NCI-H2227 (cell line): ENCODE results near the gene TOM1L1.

Experiments
- DNase-seq: peaks from one replicate; lab custom pipeline; 2025; ENCODE audit not compliant: unreplicated experiment; lab: John Stamatoyannopoulos, UW

TOM1L1 gene

DNA sequence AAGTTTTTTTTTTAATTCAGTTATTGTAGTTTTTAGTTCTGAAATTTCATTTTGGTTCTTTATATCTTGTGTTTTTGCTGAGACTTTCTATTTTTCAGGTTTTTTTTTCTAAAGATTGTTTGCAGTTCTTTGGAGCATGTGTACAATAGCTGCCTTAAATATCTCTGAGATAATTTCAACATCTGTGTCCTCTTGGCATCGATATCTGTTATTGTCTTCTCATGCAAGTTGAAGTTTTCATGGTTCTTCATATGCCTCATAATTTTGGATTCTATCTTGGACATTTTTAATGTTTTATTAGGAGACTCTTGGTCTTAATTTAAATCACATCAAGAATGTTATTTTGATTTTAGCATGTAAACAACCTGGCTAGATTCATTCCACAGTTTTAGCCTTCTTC lies 45.0 kb downstream of the TOM1L1 start:
- no peak for DNase-seq

DNA sequence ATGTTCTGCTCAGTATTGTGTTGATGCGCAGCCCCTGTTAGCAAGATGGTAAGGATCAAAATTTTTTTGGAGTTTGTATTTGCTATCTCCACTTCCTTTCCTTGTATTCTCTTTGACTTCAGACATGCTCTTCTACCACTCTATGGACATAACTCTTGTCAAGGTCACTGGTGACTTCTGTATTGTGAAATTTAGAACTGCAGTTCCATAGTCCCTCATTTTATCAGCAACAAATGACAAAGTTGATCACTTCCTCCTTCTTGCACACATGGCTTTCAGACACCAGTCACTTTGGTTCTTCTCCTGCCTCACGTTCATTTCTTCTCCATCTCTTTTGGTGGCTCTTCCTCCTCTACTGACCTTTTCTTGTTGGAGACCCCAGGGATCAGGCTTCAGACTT lies 46.7 kb downstream of the TOM1L1 start:
- DNase-seq, result no peak

DNA sequence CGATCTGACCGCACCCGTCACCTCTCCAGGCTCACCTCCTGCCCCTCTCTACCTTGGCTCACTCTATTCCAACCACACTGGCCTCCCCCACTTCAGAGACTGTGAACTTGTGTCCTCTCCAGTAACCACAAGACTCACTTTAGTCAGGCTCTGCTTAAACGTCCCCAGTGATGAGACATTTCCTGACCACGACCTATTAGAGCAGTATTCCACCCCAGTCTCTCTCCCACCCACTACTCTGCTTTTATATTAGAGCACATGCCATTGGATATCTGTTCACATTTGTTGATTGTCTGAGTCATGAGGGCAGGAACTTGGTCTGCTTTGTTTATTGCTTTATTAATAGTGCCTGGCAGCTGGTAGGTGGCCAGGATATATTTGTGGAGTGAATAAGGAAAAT lies 47.7 kb downstream of the TOM1L1 start:
- no peak for DNase-seq

DNA sequence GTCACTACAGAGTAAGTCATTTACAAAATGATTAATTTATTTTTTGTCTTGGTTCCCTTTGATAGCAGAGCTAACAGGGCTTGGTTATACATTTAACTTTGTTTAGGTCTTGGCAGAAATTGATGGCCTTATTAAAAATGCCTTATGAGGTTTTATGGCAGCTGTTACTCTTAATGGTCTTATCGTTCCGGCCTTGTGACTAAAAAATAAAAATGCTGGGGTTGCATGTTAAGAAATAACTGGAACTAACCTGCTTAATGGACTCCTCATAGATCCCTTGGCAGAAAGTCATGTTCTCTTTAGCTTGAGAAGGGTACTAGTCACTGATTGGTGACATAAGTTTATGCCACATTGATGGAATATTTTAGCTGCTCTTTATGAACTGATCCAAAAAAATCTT lies 49.5 kb downstream of the TOM1L1 start:
- DNase-seq, result no peak

DNA sequence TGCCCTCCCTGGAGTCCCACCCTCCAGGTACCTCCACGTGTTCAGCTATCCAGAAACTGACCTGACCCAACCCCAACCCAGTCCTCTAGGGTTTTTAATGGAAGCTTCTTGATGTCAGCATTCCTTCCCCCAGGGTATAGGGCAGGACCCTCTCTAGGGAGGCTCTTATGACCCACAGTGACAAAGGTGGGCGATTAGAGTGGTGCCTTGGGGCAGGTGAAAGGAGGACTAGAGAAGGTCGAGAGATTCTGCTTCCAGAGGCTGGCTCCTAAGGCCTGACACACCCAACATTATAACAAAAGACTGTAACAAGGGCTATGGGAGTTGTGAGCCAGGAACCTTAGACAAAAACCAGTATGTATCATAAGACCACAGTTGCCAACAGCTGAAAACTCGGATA lies 50.6 kb downstream of the TOM1L1 start:
- DNase-seq, result no peak

DNA sequence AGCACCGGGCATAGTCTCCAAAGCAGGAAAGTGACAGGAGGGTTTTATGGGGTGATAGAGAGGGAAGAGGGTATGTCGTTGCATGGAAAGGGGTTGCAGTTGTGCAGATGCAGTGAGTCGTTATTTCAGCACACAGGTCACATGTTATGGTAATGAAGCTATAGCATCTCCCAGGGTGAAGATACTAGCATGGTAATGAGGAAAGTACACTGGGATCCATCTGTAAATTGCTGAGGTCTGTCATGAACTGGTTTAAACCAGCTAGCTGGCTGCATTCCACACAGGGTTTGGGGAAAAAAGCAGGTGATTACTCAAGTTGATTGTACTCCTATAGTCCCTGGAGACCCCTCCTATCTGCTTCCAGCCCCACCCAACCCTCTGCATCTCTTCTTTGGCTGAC lies 56.1 kb downstream of the TOM1L1 start:
- DNase-seq, result no peak

DNA sequence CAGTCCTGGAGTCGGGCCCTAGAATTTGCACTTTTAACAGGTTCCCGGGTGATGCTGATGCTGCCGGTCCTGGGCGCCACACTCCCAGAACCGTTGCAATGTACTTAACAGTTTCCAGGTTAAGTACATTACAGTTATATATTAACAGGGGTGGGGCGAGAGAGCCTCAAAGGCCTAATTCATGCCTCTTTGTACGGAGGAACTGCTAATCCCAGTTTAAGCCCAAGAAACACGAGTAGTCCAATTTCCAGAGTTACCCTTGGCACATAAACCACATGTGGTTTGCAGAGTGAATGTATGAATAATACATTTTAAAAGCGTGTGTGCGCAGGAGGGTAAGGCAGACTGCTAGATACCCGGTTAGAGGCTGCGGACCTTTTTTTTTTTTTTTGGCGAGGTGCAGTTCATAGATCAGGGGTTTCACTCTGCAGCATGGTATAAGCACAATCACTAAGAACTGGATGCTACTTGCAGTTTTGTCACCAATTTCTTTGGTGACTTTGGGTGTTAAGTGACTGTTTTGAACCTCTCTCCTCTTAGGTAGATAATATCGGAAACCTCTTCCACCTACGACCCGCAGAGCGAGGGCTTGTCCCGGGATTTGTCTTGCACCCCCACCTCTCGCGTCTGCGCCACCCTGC lies 67.1 kb downstream of the TOM1L1 start:
- DNase-seq, result no peak

DNA sequence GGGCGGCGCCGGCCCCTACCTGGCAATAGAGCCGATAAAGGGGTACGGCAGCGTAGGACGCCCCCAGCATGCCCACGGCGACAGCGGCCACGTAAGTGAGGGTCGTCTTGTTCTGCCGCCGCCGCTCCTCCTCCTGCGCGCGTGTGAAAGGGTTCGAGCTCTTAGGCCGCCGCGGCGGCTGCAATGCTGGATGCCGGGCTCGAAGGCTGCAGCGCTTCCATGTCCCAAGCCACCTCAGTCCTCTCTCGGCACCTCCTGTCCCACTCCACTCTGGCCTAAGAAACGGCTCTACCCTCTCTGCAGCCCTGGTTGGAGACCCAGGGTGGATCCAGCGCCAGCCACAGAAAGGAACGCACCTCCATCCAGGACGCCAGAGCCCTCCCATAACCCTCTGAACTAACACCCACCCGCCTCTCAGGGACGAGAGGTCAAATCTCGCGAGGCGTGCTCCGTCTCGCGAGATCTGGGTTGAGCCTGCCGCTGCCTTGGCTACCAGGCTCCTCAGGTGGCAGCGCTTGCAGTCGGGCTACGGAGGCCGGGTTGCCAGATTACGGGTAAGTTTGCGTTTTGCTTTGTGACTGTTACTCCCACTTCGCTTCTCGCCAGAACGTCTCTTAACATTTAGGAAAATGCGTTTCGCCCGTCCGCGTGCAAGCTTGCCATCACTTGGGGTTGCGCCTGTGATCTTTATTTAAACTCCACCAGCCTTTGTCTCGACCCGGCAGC lies 67.8 kb downstream of the TOM1L1 start, which contains the start of the genes COX11 and STXBP4:
Gene COX11, minus strand, starts transcription at position 393 of the 726 bp plus-strand sequence. Its CDS starts 8 bp downstream, at position 385.
Gene STXBP4, plus strand, starts transcription at position 504 of the 726 bp plus-strand sequence. CDS start 17,455 bp downstream, outside the sequence.
- peak; percentile 99 for DNase-seq

DNA sequence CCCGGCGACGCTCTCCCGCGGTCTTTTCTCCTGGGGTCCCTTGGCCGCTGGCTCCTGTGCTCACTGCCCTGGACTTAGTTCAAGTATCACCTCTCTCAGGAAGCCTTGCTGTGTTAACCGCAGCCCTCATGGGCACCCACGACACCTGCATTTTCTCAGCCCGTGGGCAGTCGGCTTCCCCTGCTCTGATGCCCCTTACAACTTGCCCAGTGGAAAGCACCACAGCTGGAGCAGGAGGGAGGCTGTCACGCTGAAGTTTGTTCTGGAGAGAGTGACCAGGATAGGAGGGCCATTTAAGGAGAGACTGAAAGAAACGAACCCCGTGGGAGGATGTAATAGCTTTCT lies 68.3 kb downstream of the TOM1L1 start:
- DNase-seq, result no peak

DNA sequence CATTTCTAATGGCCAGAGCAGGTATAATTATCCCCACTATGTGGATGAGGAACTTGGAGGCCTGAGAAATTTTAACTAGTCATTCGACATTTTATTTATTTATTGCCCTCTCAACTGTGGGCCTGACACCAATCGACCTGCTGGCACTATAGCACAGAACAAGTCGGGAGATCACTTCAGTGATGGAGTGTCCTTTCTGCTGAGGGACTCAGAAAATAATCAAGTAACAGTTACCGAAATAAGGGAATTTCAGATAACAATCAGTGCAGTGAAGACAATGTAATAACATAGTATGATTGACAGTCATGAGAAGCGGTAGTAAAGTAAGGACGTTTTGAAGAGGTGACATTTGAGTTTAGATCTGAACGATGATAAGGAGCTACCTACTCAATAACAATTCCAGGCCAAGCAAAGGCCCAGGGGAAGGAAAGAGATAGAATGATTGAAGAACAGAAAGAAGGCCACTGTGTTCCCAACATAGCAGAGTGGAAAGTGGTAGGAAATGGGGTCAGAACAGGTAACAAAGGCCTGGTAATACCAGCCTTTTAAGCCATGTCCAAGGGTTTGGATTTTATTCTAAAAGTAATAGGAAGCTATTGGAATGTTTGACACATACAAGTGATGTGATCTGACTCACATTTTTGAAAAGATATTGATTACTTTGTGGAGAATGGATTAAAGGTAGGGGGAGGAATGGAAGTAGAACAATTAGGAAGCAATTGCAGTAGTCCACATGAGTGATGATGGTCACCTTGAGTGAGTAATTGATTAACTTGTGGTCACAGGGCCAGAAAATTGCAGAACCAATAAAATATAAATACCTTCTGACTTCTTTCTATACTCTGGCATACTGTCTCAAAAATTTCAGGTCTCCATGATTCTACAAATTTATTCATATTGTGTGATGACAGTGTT lies 69.3 kb downstream of the TOM1L1 start:
- no peak for DNase-seq

DNA sequence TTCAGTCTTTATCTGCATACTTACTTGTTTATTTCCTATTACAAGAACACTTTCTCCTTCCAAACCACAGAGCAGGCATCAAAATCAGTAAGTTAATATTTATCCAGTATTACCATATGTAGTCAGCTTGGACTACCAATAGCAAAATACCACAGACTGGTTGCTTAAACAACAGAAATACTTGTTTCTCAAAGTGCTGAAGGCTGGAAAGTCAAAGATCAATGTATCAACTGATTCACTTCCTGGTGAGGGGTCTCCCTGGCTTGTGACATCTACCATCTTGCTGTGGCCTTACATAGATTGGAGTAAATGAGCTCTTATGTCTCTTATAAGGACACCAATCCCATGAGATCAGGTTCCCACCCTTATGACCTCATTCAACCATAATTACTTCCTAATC lies 70.5 kb downstream of the TOM1L1 start:
- no peak for DNase-seq

DNA sequence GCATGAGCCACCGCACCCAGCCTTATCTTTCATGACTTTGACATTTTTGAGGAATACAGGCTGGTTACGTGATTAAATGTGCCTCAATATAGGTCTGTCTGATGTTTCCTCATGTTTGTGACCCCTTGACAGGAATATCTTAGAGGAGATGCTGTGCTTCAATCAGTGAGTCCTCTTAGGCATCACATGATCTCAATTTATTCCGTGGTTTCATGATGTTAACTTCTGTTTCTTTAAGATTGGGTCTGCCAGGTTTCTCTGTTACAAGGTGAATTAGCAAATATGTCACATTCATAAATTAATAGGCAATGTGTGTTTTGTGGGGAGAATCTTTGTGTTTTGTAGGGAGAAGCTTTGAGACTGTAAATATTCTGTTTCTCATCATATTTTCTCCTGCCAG lies 71.2 kb downstream of the TOM1L1 start:
- DNase-seq, result no peak

DNA sequence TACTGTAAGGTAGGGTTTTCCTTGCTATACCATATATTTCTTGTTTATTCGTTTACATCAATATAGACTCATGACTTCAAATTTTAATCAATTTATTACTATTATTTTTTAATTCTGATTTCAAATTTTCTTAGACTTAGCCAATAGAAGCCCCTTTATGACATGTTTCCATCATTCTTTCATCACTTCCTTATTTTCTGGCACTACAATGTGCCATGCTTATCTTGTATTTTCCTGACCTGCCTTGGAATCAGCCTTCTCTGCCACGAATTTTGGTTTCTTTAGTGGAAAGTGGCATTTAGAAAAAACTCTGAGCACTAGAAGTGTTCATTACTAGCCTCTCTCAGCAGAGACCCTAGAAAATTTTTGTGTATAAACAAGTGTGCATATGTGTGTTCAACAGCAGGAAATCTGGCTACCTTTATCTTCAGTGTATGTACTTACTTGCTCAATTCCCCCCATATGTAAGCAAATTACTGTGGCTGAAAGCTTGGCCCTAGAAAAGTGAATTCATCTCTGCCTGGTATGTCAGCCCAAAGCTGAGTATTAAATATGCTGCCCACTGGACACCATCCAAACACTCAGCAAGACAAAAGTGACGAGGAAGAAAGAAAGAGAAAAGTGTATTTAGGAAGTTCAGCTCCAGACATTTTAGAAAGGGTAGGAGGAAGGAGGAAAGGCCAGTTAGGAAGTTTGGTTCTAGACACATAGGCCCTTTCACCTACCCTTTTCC lies 71.9 kb downstream of the TOM1L1 start:
- no peak for DNase-seq

DNA sequence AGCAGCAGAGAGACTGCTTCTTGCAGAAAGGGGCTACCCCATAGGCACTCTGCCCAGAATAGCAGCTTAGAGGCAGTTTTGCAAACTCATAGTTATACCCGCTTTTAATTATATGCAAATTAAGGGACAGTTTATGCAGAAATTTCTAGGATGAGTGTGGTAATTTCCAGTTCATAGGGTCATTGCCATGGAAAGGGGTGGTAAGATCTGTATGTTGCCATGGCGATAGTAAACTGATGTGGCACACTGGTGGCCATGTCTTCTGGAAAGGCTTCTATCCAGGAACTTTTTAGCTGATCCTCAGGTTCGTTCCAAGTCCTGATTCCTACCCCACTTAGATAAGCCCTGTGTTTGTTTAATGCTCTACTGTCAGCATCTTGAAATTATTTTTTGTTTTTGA lies 74.1 kb downstream of the TOM1L1 start:
- DNase-seq, result no peak

DNA sequence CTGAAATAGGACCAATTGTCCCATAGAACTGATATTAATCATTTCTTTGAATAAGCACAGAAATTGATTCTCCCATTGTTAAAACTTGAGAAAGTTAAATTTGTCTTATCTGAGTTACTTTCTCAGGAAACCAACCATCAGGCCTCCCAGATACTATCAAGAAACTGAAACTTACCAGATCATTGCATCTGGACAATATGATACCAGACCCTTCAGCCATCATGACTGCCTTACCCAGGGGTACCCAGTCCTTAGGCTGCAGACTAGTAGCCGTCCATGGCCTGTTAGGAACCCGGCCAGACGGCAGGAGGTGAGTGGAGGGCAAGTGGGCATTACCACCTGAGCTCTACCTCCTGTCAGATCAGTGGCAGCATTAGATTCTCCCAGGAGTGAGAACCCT lies 75.7 kb downstream of the TOM1L1 start:
- DNase-seq, result no peak

DNA sequence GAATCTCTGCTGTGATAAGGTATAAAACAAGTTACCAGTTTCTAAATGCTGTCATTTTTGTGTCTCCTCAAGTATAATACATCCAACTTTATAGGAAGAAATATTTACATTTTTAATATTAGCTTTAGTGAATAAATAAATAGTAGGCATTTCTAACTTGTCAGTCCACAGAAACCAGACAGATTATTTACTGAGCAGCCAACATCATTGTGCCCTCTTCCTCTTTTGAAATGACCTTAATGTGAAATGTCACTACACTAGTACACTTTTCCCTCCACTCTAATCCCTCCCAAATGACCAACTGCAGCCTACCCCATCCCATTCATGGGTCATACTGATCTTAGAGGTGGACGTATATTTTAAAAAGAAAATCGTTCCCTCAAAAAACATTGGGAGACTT lies 77.1 kb downstream of the TOM1L1 start:
- DNase-seq, result no peak

DNA sequence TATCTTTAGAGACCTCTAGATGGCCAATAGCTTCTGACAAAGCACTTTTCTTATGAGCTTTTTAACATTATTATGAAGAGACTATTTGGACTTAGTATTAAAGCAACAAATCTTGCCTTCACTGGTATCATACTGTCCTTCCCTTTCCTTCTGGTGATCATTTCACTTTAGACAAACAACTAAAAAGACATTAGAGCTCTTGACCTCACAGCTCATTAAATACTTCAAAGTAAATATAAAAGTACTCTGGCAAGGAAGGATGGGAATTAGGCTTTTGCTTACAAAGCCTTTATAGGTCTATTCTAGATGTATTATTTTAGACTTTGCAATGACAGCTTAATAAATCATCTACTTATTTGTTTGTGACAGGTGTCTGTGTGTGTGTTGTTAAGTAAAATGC lies 79.0 kb downstream of the TOM1L1 start:
- DNase-seq, result no peak

DNA sequence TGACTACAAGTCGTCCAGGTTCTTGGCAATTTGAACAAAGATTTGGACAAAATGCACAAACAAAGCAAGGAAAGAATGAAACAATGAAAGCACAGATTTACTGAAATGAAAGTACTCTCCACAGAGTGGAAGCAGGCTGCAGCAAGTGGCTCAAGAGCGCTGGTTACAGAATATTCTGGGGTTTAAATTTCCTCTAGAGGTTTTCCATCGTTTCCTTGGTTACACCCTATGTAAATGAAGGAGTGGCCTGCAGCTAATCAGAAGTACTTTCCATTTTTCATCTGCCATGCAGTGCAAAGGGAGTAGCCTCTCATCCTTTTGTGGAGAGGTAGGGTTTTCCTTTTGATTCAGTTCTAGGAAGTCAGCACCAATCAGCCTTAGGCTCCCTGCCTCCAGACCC lies 79.7 kb downstream of the TOM1L1 start:
- no peak for DNase-seq

DNA sequence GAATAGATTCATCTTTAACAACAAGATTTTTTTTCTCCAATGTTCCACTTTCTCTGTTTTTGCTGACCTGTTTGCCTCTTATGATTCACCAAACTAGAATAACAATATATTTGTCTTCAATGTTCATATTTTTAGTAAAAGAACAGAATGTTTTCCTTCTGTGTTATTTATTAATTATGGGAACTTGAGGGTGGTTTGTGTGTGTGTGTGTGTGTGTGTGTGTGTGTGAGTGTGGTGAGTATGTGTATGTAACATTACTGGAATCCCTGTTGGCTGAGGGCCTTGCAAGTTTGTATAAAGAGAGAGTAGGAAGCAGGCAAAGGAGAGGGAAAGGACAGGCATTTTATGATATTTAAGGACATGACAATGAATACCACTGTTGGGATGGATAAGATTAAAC lies 81.7 kb downstream of the TOM1L1 start:
- no peak for DNase-seq

DNA sequence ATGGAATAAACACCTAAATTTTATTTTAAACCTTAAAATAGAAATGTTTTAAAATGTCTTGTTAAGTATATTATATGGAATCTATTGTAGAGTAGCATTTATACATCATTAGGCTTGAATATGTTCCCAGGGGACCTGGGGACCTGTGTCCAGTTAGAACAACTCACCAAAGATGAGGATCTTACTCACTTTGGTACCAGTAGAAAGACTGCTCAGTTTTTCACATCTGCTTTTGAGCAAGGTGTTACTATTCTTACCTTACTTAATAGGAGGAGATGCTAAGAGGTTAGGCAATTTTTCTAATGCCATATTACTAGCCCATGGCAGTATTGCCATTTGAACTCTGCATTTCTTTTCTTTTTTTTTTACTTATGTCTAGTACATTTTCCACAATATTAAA lies 82.6 kb downstream of the TOM1L1 start:
- no peak for DNase-seq

DNA sequence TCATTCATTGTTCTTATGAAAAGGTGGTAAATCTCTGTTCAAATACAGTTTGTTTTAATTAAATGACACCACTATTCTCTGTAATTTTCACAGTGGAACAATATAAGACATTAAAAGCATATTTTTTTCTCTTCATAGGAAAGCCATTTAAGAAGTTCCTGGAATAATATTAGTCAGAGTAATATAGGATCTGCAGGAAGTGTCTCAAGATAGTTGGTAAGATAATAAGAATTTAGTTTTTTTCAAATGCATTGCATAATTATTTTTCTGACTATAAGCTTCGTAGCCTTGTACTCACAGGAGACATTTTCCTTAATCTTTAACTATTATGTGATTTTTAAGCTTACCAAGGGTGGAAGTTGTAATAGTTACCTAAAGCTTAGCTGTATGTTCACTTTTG lies 84.8 kb downstream of the TOM1L1 start:
- DNase-seq, result no peak
